T1000 (cell line): Measurements from ENCODE around the gene KCNV2.

Source experiments
- DNase-seq: peaks from one replicate; lab custom pipeline; 2025; ENCODE audit warnings: mixed read lengths; lab: John Stamatoyannopoulos, UW

The KCNV2 gene

GRCh38 chr9:2720179-2720654 lies 2.9 kb downstream of the KCNV2 start:
- DNase-seq, result no peak

- no peak for DNase-seq
Measured at GRCh38 chr9:2722715-2723114, 5.4 kb downstream of the KCNV2 start.

- DNase-seq, result no peak
Measured at GRCh38 chr9:2723376-2724065, 6.2 kb downstream of the KCNV2 start.

- no peak for DNase-seq
Measured at GRCh38 chr9:2725126-2725525, 7.8 kb downstream of the KCNV2 start.

GRCh38 chr9:2725898-2726649 lies 8.8 kb downstream of the KCNV2 start:
- DNase-seq, result no peak

GRCh38 chr9:2726650-2727340 lies 9.5 kb downstream of the KCNV2 start:
- no peak for DNase-seq

- DNase-seq, result no peak
Measured at GRCh38 chr9:2727374-2727773, 10.1 kb downstream of the KCNV2 start.

GRCh38 chr9:2727966-2728613 lies 10.8 kb downstream of the KCNV2 start:
- peak; percentile 4 for DNase-seq

- DNase-seq, result no peak
Measured at GRCh38 chr9:2729003-2729402, 11.7 kb downstream of the KCNV2 start.

GRCh38 chr9:2729721-2730120 lies 12.4 kb downstream of the KCNV2 start:
- DNase-seq, result no peak

GRCh38 chr9:2730971-2731370 lies 13.7 kb downstream of the KCNV2 start:
- DNase-seq, result no peak

GRCh38 chr9:2732492-2732891 lies 15.2 kb downstream of the KCNV2 start:
- DNase-seq, result no peak

GRCh38 chr9:2740616-2741015 lies 23.3 kb downstream of the KCNV2 start:
- no peak for DNase-seq

- no peak for DNase-seq
Measured at GRCh38 chr9:2741441-2742158, 24.3 kb downstream of the KCNV2 start.

- DNase-seq, result no peak
Measured at GRCh38 chr9:2742214-2742613, 24.9 kb downstream of the KCNV2 start.

GRCh38 chr9:2743937-2744529 lies 26.7 kb downstream of the KCNV2 start:
- DNase-seq, result no peak

GRCh38 chr9:2745560-2746380 lies 28.5 kb downstream of the KCNV2 start:
- no peak for DNase-seq

GRCh38 chr9:2749485-2749884 lies 32.2 kb downstream of the KCNV2 start:
- DNase-seq, result no peak

- DNase-seq, result no peak
Measured at GRCh38 chr9:2755285-2755684, 38.0 kb downstream of the KCNV2 start.

- DNase-seq, result no peak
Measured at GRCh38 chr9:2758162-2758897, 41.0 kb downstream of the KCNV2 start.
